ENCODE data around the gene DIS3L2.

DNA sequence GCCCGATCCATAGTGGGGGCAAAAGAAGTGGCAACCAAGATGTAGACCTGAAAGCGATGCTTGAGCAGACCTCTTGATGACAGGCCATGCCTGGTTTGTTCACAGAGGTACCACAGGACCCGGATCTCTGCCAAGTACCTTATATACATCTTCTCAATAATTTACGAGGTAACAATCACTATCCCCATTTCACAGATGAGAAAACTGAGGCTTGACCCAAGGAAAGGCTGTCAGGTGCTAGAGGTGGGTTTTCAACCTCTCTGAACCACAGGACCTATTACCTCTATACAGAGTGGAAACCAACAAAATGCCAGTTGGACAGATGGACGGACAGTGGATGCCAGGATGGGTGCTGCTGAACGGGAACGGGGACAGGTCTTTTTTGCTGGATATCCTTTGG is 13.8 kb upstream of the DIS3L2 start:
- TF ChIP-seq, protein P1, sequence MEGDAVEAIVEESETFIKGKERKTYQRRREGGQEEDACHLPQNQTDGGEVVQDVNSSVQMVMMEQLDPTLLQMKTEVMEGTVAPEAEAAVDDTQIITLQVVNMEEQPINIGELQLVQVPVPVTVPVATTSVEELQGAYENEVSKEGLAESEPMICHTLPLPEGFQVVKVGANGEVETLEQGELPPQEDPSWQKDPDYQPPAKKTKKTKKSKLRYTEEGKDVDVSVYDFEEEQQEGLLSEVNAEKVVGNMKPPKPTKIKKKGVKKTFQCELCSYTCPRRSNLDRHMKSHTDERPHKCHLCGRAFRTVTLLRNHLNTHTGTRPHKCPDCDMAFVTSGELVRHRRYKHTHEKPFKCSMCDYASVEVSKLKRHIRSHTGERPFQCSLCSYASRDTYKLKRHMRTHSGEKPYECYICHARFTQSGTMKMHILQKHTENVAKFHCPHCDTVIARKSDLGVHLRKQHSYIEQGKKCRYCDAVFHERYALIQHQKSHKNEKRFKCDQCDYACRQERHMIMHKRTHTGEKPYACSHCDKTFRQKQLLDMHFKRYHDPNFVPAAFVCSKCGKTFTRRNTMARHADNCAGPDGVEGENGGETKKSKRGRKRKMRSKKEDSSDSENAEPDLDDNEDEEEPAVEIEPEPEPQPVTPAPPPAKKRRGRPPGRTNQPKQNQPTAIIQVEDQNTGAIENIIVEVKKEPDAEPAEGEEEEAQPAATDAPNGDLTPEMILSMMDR (IDR thresholded peaks at IDR 0.05): no peak
- no peak for TF ChIP-seq POLR2A (IDR thresholded peaks at IDR 0.05)
- no peak for TF ChIP-seq EP300 (IDR thresholded peaks at IDR 0.05)
